Testis (tissue), 2 donors: ENCODE results near the gene HTR2B.

ENCODE experiments used
- POLR2A ChIP-seq: fragments of 450-650 bp; IDR thresholded peaks from one replicate; pipeline ENCODE4 v1.6.1; 2017; ENCODE audit warnings: antibody characterized with exemption, mild to moderate bottlenecking, moderate library complexity
- TF ChIP-seq, protein P1 (sequence below), 3 experiments: fragments of 450-650 bp in 2 of 3; fragments of 200-600 bp in 1 of 3; sonication (generic) in 1 of 3; IDR thresholded peaks; one replicate each; pipeline ENCODE4 v1.5.1; 2016 to 2019; ENCODE audit warnings: antibody characterized with exemption in 3 of 3, mild to moderate bottlenecking in 2 of 3, moderate library complexity in 1 of 3

- TF ChIP-seq, protein P1, sequence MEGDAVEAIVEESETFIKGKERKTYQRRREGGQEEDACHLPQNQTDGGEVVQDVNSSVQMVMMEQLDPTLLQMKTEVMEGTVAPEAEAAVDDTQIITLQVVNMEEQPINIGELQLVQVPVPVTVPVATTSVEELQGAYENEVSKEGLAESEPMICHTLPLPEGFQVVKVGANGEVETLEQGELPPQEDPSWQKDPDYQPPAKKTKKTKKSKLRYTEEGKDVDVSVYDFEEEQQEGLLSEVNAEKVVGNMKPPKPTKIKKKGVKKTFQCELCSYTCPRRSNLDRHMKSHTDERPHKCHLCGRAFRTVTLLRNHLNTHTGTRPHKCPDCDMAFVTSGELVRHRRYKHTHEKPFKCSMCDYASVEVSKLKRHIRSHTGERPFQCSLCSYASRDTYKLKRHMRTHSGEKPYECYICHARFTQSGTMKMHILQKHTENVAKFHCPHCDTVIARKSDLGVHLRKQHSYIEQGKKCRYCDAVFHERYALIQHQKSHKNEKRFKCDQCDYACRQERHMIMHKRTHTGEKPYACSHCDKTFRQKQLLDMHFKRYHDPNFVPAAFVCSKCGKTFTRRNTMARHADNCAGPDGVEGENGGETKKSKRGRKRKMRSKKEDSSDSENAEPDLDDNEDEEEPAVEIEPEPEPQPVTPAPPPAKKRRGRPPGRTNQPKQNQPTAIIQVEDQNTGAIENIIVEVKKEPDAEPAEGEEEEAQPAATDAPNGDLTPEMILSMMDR (IDR thresholded peaks at IDR 0.05), result no peak
- no peak for TF ChIP-seq POLR2A
Observed at GRCh38 chr2:231059756-231060155, 65.1 kb downstream of the HTR2B start.
